ENCODE data around the gene SLC12A5.
"Not testable (repeated sequence)": the region's sequence is repeated elsewhere in the genome, so short reads cannot be mapped to it uniquely, and the experiment has no call there.

SLC12A5 gene

GRCh38 chr20:46028772-46029371 lies at the start of gene SLC12A5:
Gene SLC12A5 (plus strand): TSS chr20:46029215. CDS start chr20:46029345, 130 bp downstream.
- DNase-seq = no peak

DNA sequence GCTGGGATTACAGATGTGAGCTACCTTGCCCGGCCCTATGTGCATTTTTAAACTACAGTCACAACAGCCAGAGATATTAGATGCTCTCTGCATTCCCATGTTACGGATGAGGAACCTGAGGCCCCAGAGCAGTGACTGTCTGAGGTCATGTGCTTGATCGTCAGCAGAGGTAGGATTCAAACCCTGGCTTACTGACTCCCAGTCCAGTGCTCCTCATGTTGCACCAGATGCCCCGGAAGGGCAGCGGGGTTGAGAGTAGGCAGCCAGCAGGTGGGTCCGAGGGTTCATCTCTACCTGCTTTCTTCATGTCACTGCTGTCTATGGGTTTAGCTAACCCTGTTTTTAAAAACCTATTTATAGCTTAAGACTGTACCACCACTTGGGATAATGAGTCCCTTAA lies 47.8 kb upstream of the SLC12A5 start:
- DNase-seq = no peak

- no peak for DNase-seq
Measured at GRCh38 chr20:45983279-45983743, 45.7 kb upstream of the SLC12A5 start.

GRCh38 chr20:45985573-45985972 lies 43.4 kb upstream of the SLC12A5 start:
- no peak for DNase-seq

GRCh38 chr20:45987108-45987780 lies 41.8 kb upstream of the SLC12A5 start:
- DNase-seq = peak; percentile 50

DNA sequence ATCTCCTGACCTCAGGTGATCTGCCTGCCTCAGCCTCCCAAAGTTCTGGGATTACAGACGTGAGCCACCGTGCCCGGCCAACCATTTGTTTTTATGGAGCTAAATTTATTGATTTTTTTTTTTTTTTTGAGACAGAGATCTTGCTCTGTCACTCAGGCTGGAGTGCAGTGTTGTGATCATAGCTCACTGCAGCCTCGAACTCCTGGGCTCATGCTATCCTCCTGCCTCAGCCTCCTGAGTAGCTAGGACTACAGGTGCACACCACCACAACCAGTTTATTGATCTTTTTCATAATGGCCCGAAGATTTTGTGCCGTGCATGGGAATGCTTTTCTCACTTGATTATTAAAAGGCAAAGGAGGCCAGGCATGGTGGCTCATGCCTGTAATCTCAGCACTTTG lies 40.2 kb upstream of the SLC12A5 start:
- not testable (repeated sequence) for DNase-seq

- no peak for DNase-seq
Measured at GRCh38 chr20:45991616-45992015, 37.4 kb upstream of the SLC12A5 start.

GRCh38 chr20:45993197-45993951 lies 35.6 kb upstream of the SLC12A5 start:
- no peak for DNase-seq

DNA sequence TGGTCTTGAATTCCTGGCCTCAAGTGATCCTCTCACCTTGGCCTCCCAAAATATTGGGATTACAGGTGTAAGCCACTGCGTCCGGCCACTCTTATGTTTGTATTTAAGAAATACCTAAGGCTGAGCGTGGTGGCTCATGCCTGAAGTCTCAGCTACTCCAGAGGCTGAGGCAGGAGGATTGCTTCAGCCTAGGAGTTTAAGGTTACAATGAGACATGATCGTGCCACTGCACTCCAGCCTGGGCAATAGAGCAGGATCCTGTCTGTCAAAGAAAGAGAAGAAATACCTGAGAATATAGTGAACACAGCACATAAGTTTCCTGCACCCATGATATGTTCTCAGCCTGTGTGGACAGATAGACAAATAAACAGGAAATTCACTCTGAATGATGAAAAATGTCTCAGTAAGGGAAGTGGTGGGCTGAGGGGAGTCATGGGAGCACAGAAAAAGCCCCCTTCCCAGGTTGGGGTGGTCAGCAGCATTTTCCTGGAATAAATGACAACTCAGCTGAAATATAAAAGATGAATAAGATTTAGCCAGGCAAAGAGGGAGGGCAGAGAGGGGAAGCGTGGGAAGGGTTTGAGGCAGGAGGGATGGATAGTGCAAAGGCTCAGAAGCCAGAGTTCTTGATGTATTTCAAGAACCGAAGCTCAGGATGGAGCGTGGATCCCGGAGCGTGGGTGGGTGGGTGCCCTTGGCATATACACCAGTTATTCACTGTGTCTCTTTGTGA lies 34.1 kb upstream of the SLC12A5 start:
- no peak for DNase-seq

GRCh38 chr20:45995495-45996097 lies 33.4 kb upstream of the SLC12A5 start:
- not testable (repeated sequence) for DNase-seq

DNA sequence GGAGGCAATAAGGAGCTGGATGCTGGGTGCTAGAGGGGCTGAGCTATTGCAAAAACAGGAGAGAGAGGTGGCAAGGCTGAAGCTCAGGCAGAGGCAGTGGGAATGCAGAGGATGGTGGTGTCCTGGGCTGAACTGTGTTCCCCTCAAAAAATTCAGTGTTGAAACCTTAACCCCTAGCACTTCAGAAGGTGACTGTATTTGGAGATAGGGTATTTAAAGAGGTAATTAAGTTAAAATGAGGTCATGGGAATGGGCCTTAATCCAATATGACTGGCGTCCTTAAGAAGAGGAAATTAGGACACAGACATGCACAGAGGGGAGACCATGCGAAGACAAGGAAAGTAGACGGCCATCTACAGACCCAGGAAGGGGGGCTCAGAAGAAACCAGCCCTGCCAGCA lies 31.8 kb upstream of the SLC12A5 start:
- no peak for DNase-seq

GRCh38 chr20:45998337-45998736 lies 30.7 kb upstream of the SLC12A5 start:
- no peak for DNase-seq

- no peak for DNase-seq
Measured at GRCh38 chr20:45998761-45999160, 30.3 kb upstream of the SLC12A5 start.

- no peak for DNase-seq
Measured at GRCh38 chr20:45999557-46000261, 29.3 kb upstream of the SLC12A5 start.

DNA sequence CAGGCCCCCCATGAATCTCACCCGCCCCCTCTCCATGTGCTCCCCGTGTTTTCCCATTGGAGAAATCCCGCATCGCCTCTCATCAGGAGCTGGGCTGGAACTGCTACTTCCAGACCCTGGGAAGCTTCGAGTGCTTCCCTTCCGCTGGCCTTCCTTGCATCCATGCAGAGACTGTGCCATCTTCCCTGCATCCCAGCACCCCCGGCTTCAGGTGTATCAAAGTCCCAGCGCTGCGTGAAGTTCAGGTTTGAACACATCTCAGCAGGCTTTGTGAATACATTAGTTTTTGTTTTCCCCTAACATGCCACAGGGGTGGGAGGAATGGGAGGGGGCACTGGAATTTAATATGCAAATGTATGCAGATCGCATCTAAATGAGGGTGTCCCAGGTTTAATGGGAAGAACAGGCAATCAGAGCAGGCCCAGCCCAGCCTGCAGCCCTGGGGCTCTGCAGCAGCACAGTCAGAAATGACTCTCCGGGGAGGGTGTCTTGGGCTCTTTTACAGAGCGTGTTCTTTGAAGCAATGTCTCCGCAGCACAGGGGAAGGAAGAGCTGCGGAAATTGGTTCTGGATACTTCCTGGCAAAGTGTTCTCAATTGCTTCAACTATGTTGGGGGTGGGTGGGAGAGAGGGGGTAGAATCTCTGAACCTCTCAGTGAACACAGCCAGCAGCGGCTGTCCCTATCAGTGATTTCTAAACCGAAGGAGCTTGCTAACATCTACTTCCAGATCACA lies 28.6 kb upstream of the SLC12A5 start:
- no peak for DNase-seq

GRCh38 chr20:46001498-46001897 lies 27.5 kb upstream of the SLC12A5 start:
- no peak for DNase-seq

DNA sequence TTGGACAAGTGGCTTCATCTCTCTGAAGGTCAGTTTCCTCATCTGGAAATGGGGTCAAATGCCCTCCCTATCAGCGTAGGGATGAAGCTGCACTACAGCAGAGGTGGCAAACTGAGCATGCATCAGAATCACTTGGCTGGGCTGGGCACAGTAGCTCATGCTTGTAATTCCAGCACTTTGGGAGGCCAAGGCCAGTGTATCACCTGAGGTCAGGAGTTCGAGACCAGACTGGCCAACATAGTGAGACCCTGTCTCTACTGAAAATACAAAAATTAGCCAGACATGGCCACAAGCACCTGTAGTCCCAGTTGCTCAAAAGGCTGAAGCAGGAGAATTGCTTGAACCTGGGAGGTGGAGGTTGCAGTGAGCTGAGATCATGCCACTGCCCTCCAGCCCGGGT lies 27.0 kb upstream of the SLC12A5 start:
- no peak for DNase-seq

GRCh38 chr20:46004187-46004586 lies 24.8 kb upstream of the SLC12A5 start:
- no peak for DNase-seq

GRCh38 chr20:46004889-46005473 lies 24.0 kb upstream of the SLC12A5 start:
- DNase-seq = no peak

- DNase-seq = no peak
Measured at GRCh38 chr20:46006022-46006705, 22.9 kb upstream of the SLC12A5 start.

Data from NCI-H1105 treated with DMSO at 0.1 percent for 48 hours (cell line).